ENCODE measurements around the gene ATP8B3. TPM values are rescaled to one million over a fixed set of nuclear protein-coding genes. Genes with fewer than 3 reads are reported as not detected.

ATP8B3 gene
- total and polyA plus RNA-seq, 10 of the 15 experiments (the other 5 are each of a cell fraction or from before 2014, with no cell fraction given), result 0.13 to 1.7 (median 0.52) TPM

- Histone ChIP-seq H3K9ac (ENCODE audit: control insufficient read depth, insufficient read depth, low read length) (peak overlapping the region; percentile 98), H3K27ac (ENCODE audit: control insufficient read depth, insufficient read depth) (peak overlapping the region; percentile 100), H3K9me3 (replicated peaks; ENCODE audit: control insufficient read depth, insufficient read depth, low read length) (no peaks in the 10 kb centered on the region), H4K20me1 (ENCODE audit: control insufficient read depth, insufficient read depth) (peaks cover 3% of the 10 kb centered on the region; the same call in 1 of the 2 replicates), H3K4me2 (ENCODE audit: control insufficient read depth, insufficient read depth) (peak overlapping the region; percentile 97), H2AFZ (ENCODE audit: control insufficient read depth, low read depth, low read length) (no peak overlapping the region), H3K27me3 (replicated peaks in 1 of 2; ENCODE audit: control insufficient read depth in 2 of 2, insufficient read depth in 2 of 2, low read length in 1 of 2) (no peaks in the 10 kb centered on the region), H3K4me3 (peak overlapping the region; percentile 89), H3K4me1 (ENCODE audit: control insufficient read depth, insufficient read depth, low read length) (peaks cover 22% of the 10 kb centered on the region), H3K36me3 (ENCODE audit: control insufficient read depth in 2 of 2, insufficient read depth in 2 of 2, low read length in 1 of 2) (peaks cover 0 to 6% of the 10 kb centered on the region in 2 experiments; a peak in 3 of 4 replicates), H3K79me2 (ENCODE audit: control insufficient read depth, insufficient read depth, low read length) (peaks cover 57% of the 10 kb centered on the region)
- in situ Hi-C loops (cut with MboI), result no loop called here
- WGBS (ENCODE audit: insufficient coverage, insufficient replicate concordance, low lambda C conversion rate, missing lambda C conversion rate), result 2% methylated on average over 11 of the region's 12 CpGs
- ChIA-PET CTCF (interaction anchor here (0.7 to 2.6 kb wide), 2 partner anchors 9 to 21 kb away, joined by 3 to 13 read pairs; no protein-coding TSS in a partner anchor), POLR2A (interaction anchor here (0.5 to 1.0 kb wide), 2 partner anchors 9 to 145 kb away, joined by 3 read pairs; no protein-coding TSS in a partner anchor), SMC1A (ENCODE audit: uncharacterized antibody, unreplicated experiment) (interaction anchor here (1.4 kb wide), 1 partner anchor 10 kb away, joined by 3 read pairs; no protein-coding TSS in a partner anchor), RAD21 (ENCODE audit: unreplicated experiment) (no interaction called here)
- TSS peak; percentile 61 for BruUV-seq (replicated peaks)
- no peak for DNase-seq (ENCODE audit: low read depth, low spot score)
- intact Hi-C loops (cut with micrococcal nuclease; ENCODE audit: unreplicated experiment), result no loop called here
- no peak for ATAC-seq
- no peak for TF ChIP-seq RAD21 (IDR thresholded peaks at IDR 0.05; ENCODE audit: insufficient read depth, low read depth, low read length)
- TF ChIP-seq BMI1 (IDR thresholded peaks at IDR 0.05; ENCODE audit: borderline replicate concordance), result no peak
- no peak for TF ChIP-seq SMAD1 (IDR thresholded peaks at IDR 0.05; ENCODE audit: low read depth, partially characterized antibody)
- TF ChIP-seq YBX1 (IDR thresholded peaks at IDR 0.05), result no peak
- no peak for FAIRE-seq
Observed at GRCh38 chr19:1847348-1847683, 35.2 kb upstream of the ATP8B3 start.

DNA sequence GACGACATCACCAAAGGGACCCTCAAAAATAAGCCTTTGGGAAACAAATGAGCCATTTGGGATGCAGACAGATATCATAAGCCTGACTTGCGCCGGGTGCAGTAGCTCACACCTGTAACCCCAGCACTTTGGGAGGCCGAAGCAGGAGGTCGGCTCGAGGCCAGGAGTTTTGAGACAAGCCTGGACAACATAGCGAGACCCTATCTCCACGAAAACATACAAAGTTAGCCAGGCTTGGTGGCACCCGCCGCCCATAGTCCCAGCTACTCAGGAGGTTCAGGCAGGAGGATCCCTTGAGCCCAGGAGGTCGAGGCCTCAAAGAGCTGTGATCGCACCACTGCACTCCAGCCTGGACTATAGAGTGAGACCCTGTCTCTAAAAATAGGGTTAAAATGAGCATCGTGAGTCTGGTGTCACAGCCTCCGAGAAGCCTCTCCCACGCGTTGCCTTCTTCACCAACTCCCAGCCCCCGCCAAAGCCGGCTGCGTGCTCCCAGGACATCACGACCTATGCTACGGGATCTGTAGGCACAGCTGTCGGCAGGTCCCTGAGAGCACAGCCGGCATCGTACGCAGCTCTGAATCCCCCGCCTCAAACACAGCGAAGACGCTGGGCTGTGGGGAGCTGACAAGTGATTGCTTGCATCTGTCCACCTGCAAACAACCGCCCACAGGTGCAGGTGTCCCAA is 34.6 kb upstream of the ATP8B3 start:
- ChIA-PET SMC1A (ENCODE audit: uncharacterized antibody, unreplicated experiment) (interaction anchor here (1.4 kb wide), 1 partner anchor 9 kb away, joined by 3 read pairs; no protein-coding TSS in a partner anchor), POLR2A (interaction anchor here (1.0 kb wide), 1 partner anchor 8 kb away, joined by 3 read pairs; no protein-coding TSS in a partner anchor), RAD21 (ENCODE audit: unreplicated experiment) (no interaction called here), CTCF (interaction anchor here (0.6 to 2.6 kb wide), 4 partner anchors 8 to 21 kb away, joined by 3 to 13 read pairs (median 3); no protein-coding TSS in a partner anchor)
- Histone ChIP-seq H3K4me2 (ENCODE audit: control insufficient read depth, insufficient read depth) (peak overlapping the region; percentile 97), H3K9me3 (replicated peaks; ENCODE audit: control insufficient read depth, insufficient read depth, low read length) (no peaks in the 10 kb centered on the region), H3K9ac (ENCODE audit: control insufficient read depth, insufficient read depth, low read length) (peak overlapping the region; percentile 39), H3K27me3 (replicated peaks in 1 of 2; ENCODE audit: control insufficient read depth in 2 of 2, insufficient read depth in 2 of 2, low read length in 1 of 2) (no peaks in the 10 kb centered on the region), H4K20me1 (ENCODE audit: control insufficient read depth, insufficient read depth) (peaks cover 3% of the 10 kb centered on the region; the same call in 1 of the 2 replicates), H3K4me1 (ENCODE audit: control insufficient read depth, insufficient read depth, low read length) (peaks cover 19% of the 10 kb centered on the region), H3K36me3 (ENCODE audit: control insufficient read depth in 2 of 2, insufficient read depth in 2 of 2, low read length in 1 of 2) (peaks cover 0 to 6% of the 10 kb centered on the region in 2 experiments; a peak in 3 of 4 replicates), H2AFZ (ENCODE audit: control insufficient read depth, low read depth, low read length) (no peak overlapping the region), H3K27ac (ENCODE audit: control insufficient read depth, insufficient read depth) (no peak overlapping the region), H3K4me3 (peak overlapping the region; percentile 89), H3K79me2 (ENCODE audit: control insufficient read depth, insufficient read depth, low read length) (peaks cover 61% of the 10 kb centered on the region)
- TF ChIP-seq SP1 (IDR thresholded peaks at IDR 0.05; ENCODE audit: low read depth, low read length), result no peak
- TF ChIP-seq POLR2AphosphoS5 (IDR thresholded peaks at IDR 0.05; ENCODE audit: low read length), result peak; percentile 3; the same call in 1 of the 2 replicates
- no peak for TF ChIP-seq CEBPB (IDR thresholded peaks at IDR 0.05; ENCODE audit: borderline replicate concordance in 1 of 2, low read depth in 2 of 2, low read length in 2 of 2)
- 92% methylated on average over 29 of the region's 29 CpGs for WGBS (ENCODE audit: insufficient coverage, insufficient replicate concordance, low lambda C conversion rate, missing lambda C conversion rate)
- FAIRE-seq (no peak), ATAC-seq (no peak), DNase-seq (ENCODE audit: low read depth, low spot score) (no peak)
- no TSS peak for BruUV-seq (replicated peaks)
- intact Hi-C loops (cut with micrococcal nuclease; ENCODE audit: unreplicated experiment) (no loop called here), in situ Hi-C loops (cut with MboI) (no loop called here)

All from GM12878 (cell line).